ENCODE results near the gene TAF8.

GRCh38 chr6:42007286-42008137 lies 42.8 kb upstream of the TAF8 start:
- TF ChIP-seq CTCF (conservative IDR thresholded peaks at IDR 0.05): no peak
- TF ChIP-seq EZH2 (IDR thresholded peaks at IDR 0.05; ENCODE audit: low read depth): no peak

All from PC-9 (cell line).